Lower leg skin (tissue), 4 donors: Measurements from ENCODE around the gene MICAL2. TPM values are rescaled to one million over a fixed set of nuclear protein-coding genes. Genes with fewer than 3 reads are reported as not detected.
A peak's percentile ranks its signal among the peaks of the same experiment; 100 is the strongest.

ENCODE experiments used
- DNase-seq, 2 donors: peaks; one replicate each; pipeline ENCODE4 v3.0.0-alpha.2; 2019; ENCODE audit warnings: low spot score in 2 of 2
- H3K4me3 ChIP-seq: fragments of 200-600 bp; sonication (generic); 2 replicates; pipeline ENCODE4 v1.5.1; 2017; ENCODE audit warnings: mild to moderate bottlenecking, low read depth; ENCODE audit not compliant: poor library complexity, severe bottlenecking
- CTCF ChIP-seq, 3 donors: fragments of 450-650 bp; IDR thresholded peaks; one replicate each; pipeline ENCODE4 v1.5.1; 2016; ENCODE audit warnings: antibody characterized with exemption in 3 of 3, mild to moderate bottlenecking in 3 of 3, moderate library complexity in 2 of 3
- POLR2A ChIP-seq, 2 donors: fragments of 450-650 bp; IDR thresholded peaks; one replicate each; pipeline ENCODE4 v1.6.1; 2016 to 2017; ENCODE audit warnings: antibody characterized with exemption in 2 of 2, mild to moderate bottlenecking in 1 of 2, moderate library complexity in 1 of 2
- WGBS, 2 donors: methylation state at CpG; one replicate each; pipeline ENCODE4 v1.1.5; 2018; 5-methylcytosine and 5-hydroxymethylcytosine counted together
- intact Hi-C: fragments of 100-400 bp; cut with DNase I; formaldehyde crosslinking; loops from one replicate; pipeline ENCODE4 v1.15.0; 2023; ENCODE audit warnings: low total_unique reads
- total RNA-seq, 4 donors: library from RNA; depleted of rRNA; stranded (reverse); fragments of >200 nt; gene quantifications; one replicate each; pipeline ENCODE4 v1.1.0, GENCODE V29; 2016

MICAL2 gene
- total RNA-seq, 4 donors from 2014 or later, result 117 to 238 (median 145) TPM

GRCh38 chr11:12179531-12179930, 69.1 kb downstream of the MICAL2 start:
- TF ChIP-seq CTCF (IDR thresholded peaks at IDR 0.05) (no peak), POLR2A (IDR thresholded peaks at IDR 0.05) (no peak)
- DNase-seq, result peak in 1 of 2 donors; percentile 72
- no peak overlapping the region for H3K4me3 ChIP-seq
- WGBS, 2 donors, result 37 to 49% methylated on average over 4 of the region's 4 CpGs
- intact Hi-C loops, result no loop called here

DNA sequence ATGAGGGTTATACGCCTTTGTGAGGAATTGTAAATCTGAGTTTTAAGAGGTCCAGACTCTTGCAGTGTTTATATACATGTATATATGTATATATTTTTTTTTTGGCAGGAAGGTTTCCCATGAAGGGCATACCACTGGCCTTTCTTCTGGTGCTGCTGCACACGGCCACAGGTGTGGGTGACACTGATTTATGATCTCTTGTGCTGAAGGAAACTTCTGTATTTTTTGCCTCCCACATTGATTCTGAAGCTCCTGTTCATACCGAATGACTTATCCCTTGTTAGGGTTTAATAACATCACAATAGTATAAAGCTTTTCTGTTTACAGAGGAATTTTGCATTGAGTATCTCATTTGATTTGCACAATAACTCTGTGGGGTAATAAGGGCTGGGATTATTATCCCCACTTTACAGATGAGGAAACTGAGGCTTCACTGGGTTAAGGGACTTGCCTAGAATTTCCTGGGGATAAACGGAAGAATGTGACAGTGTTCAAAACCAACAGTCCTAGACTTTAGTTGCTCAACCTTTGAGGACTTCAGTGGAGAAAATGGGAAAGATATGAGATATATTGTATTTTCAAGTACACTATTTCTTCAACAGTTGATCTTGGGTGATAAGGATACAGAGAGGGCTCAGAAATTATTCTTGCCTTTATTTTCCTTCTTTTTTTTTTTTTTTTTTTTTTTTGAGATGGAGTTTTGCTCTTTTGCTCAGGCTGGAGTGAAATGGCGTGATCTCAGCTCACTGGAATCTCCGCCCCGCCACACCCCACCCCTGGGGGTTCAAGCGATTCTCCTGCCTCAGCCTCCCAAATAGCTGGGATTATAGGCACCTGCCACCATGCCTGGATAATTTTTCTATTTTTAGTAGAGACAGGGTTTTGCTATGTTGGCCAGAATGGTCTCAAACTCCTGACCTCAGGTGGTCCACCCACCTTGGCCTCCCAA, 70.1 kb downstream of the MICAL2 start:
- WGBS, 2 donors, result 75 to 80% methylated on average over 8 of the region's 8 CpGs
- DNase-seq, result peak in 1 of 2 donors; percentile 60
- intact Hi-C loops, result no loop called here
- no peak overlapping the region for H3K4me3 ChIP-seq
- no peak for TF ChIP-seq CTCF (IDR thresholded peaks at IDR 0.05)
- no peak for TF ChIP-seq POLR2A (IDR thresholded peaks at IDR 0.05)

DNA sequence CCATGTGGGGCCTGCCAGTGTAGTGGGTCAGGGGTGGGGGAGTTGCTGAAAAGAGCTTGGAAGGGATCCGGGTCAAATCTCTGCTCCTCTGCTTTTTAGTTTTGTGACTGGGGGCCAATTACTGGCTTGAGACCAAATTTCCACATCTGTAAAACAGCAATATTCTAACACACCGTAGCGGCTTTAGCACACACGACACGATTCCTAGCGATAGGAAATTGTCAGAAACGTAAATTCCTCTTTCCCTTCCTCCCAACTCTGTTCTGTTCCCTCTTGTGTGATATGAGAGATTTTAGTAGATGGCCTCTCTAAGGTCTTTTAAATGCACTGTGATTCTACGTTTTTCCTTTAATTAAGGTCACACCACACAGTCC, 71.9 kb downstream of the MICAL2 start:
- no peak for TF ChIP-seq CTCF (IDR thresholded peaks at IDR 0.05)
- no peak for TF ChIP-seq POLR2A (IDR thresholded peaks at IDR 0.05)
- intact Hi-C loops, result no loop called here
- no peak overlapping the region for H3K4me3 ChIP-seq
- 71 to 86% methylated on average over 8 of the region's 8 CpGs for WGBS, 2 donors
- DNase-seq, result peak in 1 of 2 donors; percentile 18

DNA sequence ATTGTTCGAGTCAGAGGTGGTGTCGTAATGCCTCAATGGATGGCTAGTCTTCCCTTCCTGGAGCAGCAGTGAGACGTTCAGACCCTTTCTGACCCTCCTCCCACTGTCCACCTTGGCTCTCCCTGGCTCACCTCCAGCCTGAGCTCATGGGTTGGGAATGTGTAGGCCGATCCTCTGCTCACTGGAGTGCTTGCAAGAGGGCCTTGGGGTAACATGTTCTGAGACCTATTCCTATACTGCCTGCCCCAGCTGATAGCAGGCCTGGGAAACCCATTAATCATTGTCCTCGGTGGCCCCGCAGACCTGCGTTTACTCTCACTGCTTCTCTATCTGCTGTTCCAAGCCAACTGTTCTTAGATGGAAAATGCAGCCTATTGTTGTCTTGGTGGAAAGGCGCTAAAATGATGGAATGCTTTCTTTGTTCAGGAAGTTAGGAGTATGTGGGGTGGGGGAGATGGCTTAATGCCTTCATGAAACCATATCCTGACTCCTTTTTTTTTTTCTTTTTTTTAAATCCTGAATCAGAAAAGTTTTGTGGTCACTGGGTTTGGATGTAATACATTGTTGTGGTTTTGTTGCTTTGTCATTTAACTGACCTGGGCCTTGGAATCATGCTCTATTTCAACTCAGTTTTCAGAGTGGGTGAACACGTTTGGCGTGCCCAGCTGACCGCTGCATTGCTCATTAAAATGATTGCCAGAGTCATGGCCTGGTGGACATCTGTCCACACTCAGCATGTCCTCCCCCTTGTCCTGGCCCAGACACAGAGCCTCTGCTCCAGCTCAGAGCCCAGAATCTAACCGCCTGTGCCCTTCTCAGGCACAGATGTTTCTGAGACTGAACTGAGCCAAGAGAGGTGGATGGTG, 72.5 kb downstream of the MICAL2 start:
- TF ChIP-seq POLR2A (IDR thresholded peaks at IDR 0.05) (no peak), CTCF (IDR thresholded peaks at IDR 0.05) (no peak)
- WGBS, 2 donors, result 70 to 83% methylated on average over 12 of the region's 12 CpGs
- no peak overlapping the region for H3K4me3 ChIP-seq
- intact Hi-C loops, result no loop called here
- DNase-seq, result peak in 1 of 2 donors; percentile 81

DNA sequence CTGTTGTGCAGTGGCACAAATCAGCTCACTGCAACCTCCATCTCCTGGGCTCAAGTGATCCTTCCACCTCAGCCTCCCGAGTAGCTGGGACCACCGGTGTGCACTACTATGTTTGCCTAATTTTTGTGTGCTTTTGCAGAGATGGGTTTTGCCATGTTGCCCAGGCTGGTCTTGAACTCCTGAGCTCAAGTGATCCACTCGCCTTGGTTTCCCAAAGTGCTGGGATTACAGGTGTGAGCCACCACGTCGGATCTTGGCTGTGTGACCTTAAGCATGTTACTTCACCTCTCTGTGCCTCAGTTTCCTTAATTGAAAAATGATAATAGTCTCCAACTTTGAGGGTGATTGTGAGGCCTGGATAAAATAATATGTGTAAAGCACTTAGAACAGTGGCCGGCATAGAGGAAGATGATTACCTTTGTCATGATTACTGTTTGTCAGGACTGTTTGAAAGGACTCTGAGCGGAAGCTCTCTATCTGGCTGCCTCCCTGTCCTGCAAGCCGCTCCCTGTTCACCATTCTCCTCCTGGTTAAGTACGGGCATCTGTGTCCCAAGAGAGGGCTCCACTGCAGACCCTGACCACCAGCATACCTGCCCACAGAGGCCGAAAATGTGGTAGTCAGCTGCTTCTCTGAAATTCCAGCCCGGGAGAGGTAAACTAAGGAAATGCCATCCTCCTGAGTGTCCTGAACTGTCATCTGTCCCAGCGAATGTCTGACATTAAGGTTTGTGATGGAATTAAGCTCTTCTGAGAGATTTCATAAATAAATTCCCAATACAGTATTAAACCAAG, 73.6 kb downstream of the MICAL2 start:
- intact Hi-C loops, result no loop called here
- no peak overlapping the region for H3K4me3 ChIP-seq
- WGBS, 2 donors, result 93 to 97% methylated on average over 12 of the region's 12 CpGs
- TF ChIP-seq POLR2A (IDR thresholded peaks at IDR 0.05) (no peak), CTCF (IDR thresholded peaks at IDR 0.05) (no peak)
- peak in 1 of 2 donors; percentile 59 for DNase-seq
